GM21381 (cell line): ENCODE results near the gene GRHL1.

Experiments
- ATAC-seq: cut with Tn5 transposase; IDR thresholded peaks from one replicate; pipeline ENCODE4 v1.9.1; 2021; ENCODE audit warnings: mild to moderate bottlenecking, moderate library complexity; ENCODE audit not compliant: unreplicated experiment

GRHL1 gene

GRCh38 chr2:10036095-10036884 is 84.8 kb downstream of the GRHL1 start:
- no peak for ATAC-seq

- ATAC-seq = no peak
Observed at GRCh38 chr2:10038123-10038522, 86.6 kb downstream of the GRHL1 start.

- ATAC-seq = no peak
Observed at GRCh38 chr2:10038716-10039115, 87.2 kb downstream of the GRHL1 start.

- no peak for ATAC-seq
Observed at GRCh38 chr2:10039658-10040410, 88.3 kb downstream of the GRHL1 start.

- ATAC-seq = no peak
Observed at GRCh38 chr2:10041711-10042110, 90.2 kb downstream of the GRHL1 start.

GRCh38 chr2:10042301-10043161 is 91.0 kb downstream of the GRHL1 start:
- ATAC-seq = no peak

GRCh38 chr2:10043256-10043905 is 91.9 kb downstream of the GRHL1 start, which contains the start of gene KLF11:
TSS of gene KLF11 (plus strand) at chr2:10043550. CDS start at chr2:10043717, 167 bp downstream.
- peak; percentile 69 for ATAC-seq

- peak; percentile 56 for ATAC-seq
Observed at GRCh38 chr2:10043906-10044601, 92.6 kb downstream of the GRHL1 start.

GRCh38 chr2:10045561-10046355 is 94.3 kb downstream of the GRHL1 start:
- ATAC-seq = no peak

- no peak for ATAC-seq
Observed at GRCh38 chr2:10046931-10047330, 95.4 kb downstream of the GRHL1 start.

GRCh38 chr2:10047616-10048500 is 96.4 kb downstream of the GRHL1 start:
- no peak for ATAC-seq

- ATAC-seq = no peak
Observed at GRCh38 chr2:10048501-10049171, 97.1 kb downstream of the GRHL1 start.
